ENCODE measurements around the gene MTIF3. TPM values are rescaled to one million over a fixed set of nuclear protein-coding genes. Genes with fewer than 3 reads are reported as not detected.

The MTIF3 gene
- polyA plus RNA-seq, 1 donor (not counting 4 experiments of a cell fraction or from before 2014, with no cell fraction given): 56.1 TPM

GRCh38 chr13:27470075-27470820 is 19.9 kb upstream of the MTIF3 start:
- no peak for FAIRE-seq

GRCh38 chr13:27466513-27466912 is 16.1 kb upstream of the MTIF3 start:
- Histone ChIP-seq H3K4me1 (ENCODE audit: control insufficient read depth, extremely low read depth, insufficient read depth, low read length) (no peaks in the 10 kb centered on the region), H2AFZ (ENCODE audit: control insufficient read depth, low read length) (no peak overlapping the region), H3K4me2 (ENCODE audit: control insufficient read depth, extremely low read depth, insufficient read depth, low read depth, low read length) (no peak overlapping the region), H3K79me2 (ENCODE audit: control insufficient read depth, insufficient read depth, low read length) (no peaks in the 10 kb centered on the region), H3K27me3 (ENCODE audit: control insufficient read depth, extremely low read depth, insufficient read depth, low read length) (no peaks in the 10 kb centered on the region), H3K4me3 (ENCODE audit: control insufficient read depth in 2 of 3, extremely low read depth in 1 of 3, insufficient read depth in 2 of 3, low read depth in 1 of 3, low read length in 3 of 3) (no peak overlapping the region), H3K9me3 (ENCODE audit: control insufficient read depth, low read depth, low read length) (no peaks in the 10 kb centered on the region), H3K9me1 (ENCODE audit: control insufficient read depth, extremely low read depth, insufficient read depth, low read length) (no peaks in the 10 kb centered on the region), H3K27ac (ENCODE audit: control insufficient read depth, insufficient read depth, low read length) (no peak overlapping the region), H4K20me1 (ENCODE audit: control insufficient read depth, extremely low read depth, insufficient read depth, low read length) (no peaks in the 10 kb centered on the region), H3K9ac (ENCODE audit: control insufficient read depth, extremely low read depth, insufficient read depth, low read length) (no peak overlapping the region), H3K36me3 (ENCODE audit: control insufficient read depth in 2 of 2, extremely low read depth in 1 of 2, insufficient read depth in 2 of 2, low read length in 2 of 2) (no peaks in the 10 kb centered on the region)
- FAIRE-seq (no peak), DNase-seq (ENCODE audit: low read depth, low spot score) (no peak)
- dilution Hi-C loops (cut with MboI; ENCODE audit: extremely low pct_ligation_motif_present, low sequenced_read_pairs): no loop called here
- no peak for TF ChIP-seq EZH2 (IDR thresholded peaks at IDR 0.05; ENCODE audit: low read length)
- no peak for TF ChIP-seq CTCF (optimal IDR thresholded peaks at IDR 0.05 in 1 of 3, IDR thresholded peaks at IDR 0.05 in 1 of 3, conservative IDR thresholded peaks at IDR 0.05 in 1 of 3; ENCODE audit: extremely low read depth in 1 of 3, insufficient read depth in 2 of 3, low read length in 3 of 3)

More at GRCh38 chr13:27470075-27470820, 19.9 kb upstream of the MTIF3 start:
- Histone ChIP-seq H3K79me2 (ENCODE audit: control insufficient read depth, insufficient read depth, low read length) (no peaks in the 10 kb centered on the region), H3K36me3 (ENCODE audit: control insufficient read depth in 2 of 2, extremely low read depth in 1 of 2, insufficient read depth in 2 of 2, low read length in 2 of 2) (no peaks in the 10 kb centered on the region), H2AFZ (ENCODE audit: control insufficient read depth, low read length) (no peak overlapping the region), H3K27me3 (ENCODE audit: control insufficient read depth, extremely low read depth, insufficient read depth, low read length) (no peaks in the 10 kb centered on the region), H3K27ac (ENCODE audit: control insufficient read depth, insufficient read depth, low read length) (no peak overlapping the region), H3K9me3 (ENCODE audit: control insufficient read depth, low read depth, low read length) (no peaks in the 10 kb centered on the region), H4K20me1 (ENCODE audit: control insufficient read depth, extremely low read depth, insufficient read depth, low read length) (no peaks in the 10 kb centered on the region), H3K4me3 (ENCODE audit: control insufficient read depth in 2 of 3, extremely low read depth in 1 of 3, insufficient read depth in 2 of 3, low read depth in 1 of 3, low read length in 3 of 3) (no peak overlapping the region), H3K4me2 (ENCODE audit: control insufficient read depth, extremely low read depth, insufficient read depth, low read depth, low read length) (no peak overlapping the region), H3K9me1 (ENCODE audit: control insufficient read depth, extremely low read depth, insufficient read depth, low read length) (no peaks in the 10 kb centered on the region), H3K9ac (ENCODE audit: control insufficient read depth, extremely low read depth, insufficient read depth, low read length) (no peak overlapping the region), H3K4me1 (ENCODE audit: control insufficient read depth, extremely low read depth, insufficient read depth, low read length) (no peaks in the 10 kb centered on the region)
- no peak for TF ChIP-seq CTCF (optimal IDR thresholded peaks at IDR 0.05 in 1 of 3, IDR thresholded peaks at IDR 0.05 in 1 of 3, conservative IDR thresholded peaks at IDR 0.05 in 1 of 3; ENCODE audit: extremely low read depth in 1 of 3, insufficient read depth in 2 of 3, low read length in 3 of 3)
- no peak for TF ChIP-seq EZH2 (IDR thresholded peaks at IDR 0.05; ENCODE audit: low read length)
- dilution Hi-C loops (cut with MboI; ENCODE audit: extremely low pct_ligation_motif_present, low sequenced_read_pairs): no loop called here
- no peak for DNase-seq (ENCODE audit: low read depth, low spot score)
